Mammary epithelial cell (primary cell): ENCODE results near the gene DEFB113.

Experiments
- CTCF ChIP-seq, 2 donors: IDR thresholded peaks in 1 of 2; conservative IDR thresholded peaks in 1 of 2; 2 replicates each; pipeline ENCODE4 v1.5.1; 2011 to 2012; ENCODE audit warnings: inconsistent platforms in 2 of 2, low read length in 2 of 2, mild to moderate bottlenecking in 2 of 2, control low read depth in 1 of 2, low read depth in 1 of 2; ENCODE audit not compliant: insufficient read depth in 1 of 2; ENCODE audit errors: extremely low read depth in 1 of 2
- EZH2 ChIP-seq: IDR thresholded peaks from 2 replicates; pipeline ENCODE4 v1.6.1; 2012; ENCODE audit warnings: low read length, inconsistent platforms, borderline replicate concordance

GRCh38 chr6:49939993-49940498, 29.4 kb downstream of the DEFB113 start:
- no peak for TF ChIP-seq CTCF (conservative IDR thresholded peaks at IDR 0.05 in 1 of 2, IDR thresholded peaks at IDR 0.05 in 1 of 2; ENCODE audit: extremely low read depth in 1 of 2, insufficient read depth in 1 of 2, low read depth in 1 of 2, low read length in 2 of 2)
- no peak for TF ChIP-seq EZH2
